Esophagus squamous epithelium (tissue), 4 donors: ENCODE measurements around the gene UGT1A4. TPM values are rescaled to one million over a fixed set of nuclear protein-coding genes. Genes with fewer than 3 reads are reported as not detected.

Source experiments
- total RNA-seq, 4 donors: library from RNA; depleted of rRNA; stranded (reverse); fragments of >200 nt; gene quantifications; one replicate each; pipeline ENCODE4 v1.1.0, GENCODE V29; 2016

UGT1A4 gene
- total RNA-seq, 4 donors from 2014 or later: 1.1 to 7.4 (median 3.4) TPM

Other genes starting within 250 kb of the UGT1A4 start
- 10 to 100 TPM; 18.7 to 32.8 (median 23.0) TPM for gene USP40, start 152.0 kb upstream of the UGT1A4 start, total RNA-seq
- gene UGT1A8, start 101.1 kb upstream of the UGT1A4 start, total RNA-seq: 1 to 10 TPM in 2 of 4 donors, under 1 TPM in 2; 0.13 to 1.7 (median 0.84) TPM
- gene UGT1A10, start 82.3 kb upstream of the UGT1A4 start, total RNA-seq: 10 to 100 TPM; 12.4 to 45.0 (median 23.9) TPM
- 1 to 10 TPM in 2 of 4 donors, under 1 TPM in 2; 0.49 to 1.7 (median 1.2) TPM for gene UGT1A9, start 46.8 kb upstream of the UGT1A4 start, total RNA-seq
- gene UGT1A7, start 36.8 kb upstream of the UGT1A4 start, total RNA-seq: 100 to 1,000 TPM in 1 of 4 donors, 10 to 100 TPM in 3; 28.1 to 145 (median 78.5) TPM
- 10 to 100 TPM; 30.8 to 67.1 (median 61.3) TPM for gene UGT1A6, start 25.8 kb upstream of the UGT1A4 start, total RNA-seq
- 1 to 10 TPM in 3 of 4 donors, under 1 TPM in 1; 0.67 to 9.7 (median 5.8) TPM for gene UGT1A5, start 5.8 kb upstream of the UGT1A4 start, total RNA-seq
- gene UGT1A3, start 10.3 kb downstream of the UGT1A4 start, total RNA-seq: 1 to 10 TPM; 2.8 to 7.6 (median 3.4) TPM
- gene UGT1A1, start 41.5 kb downstream of the UGT1A4 start, total RNA-seq: 1 to 10 TPM; 2.3 to 7.1 (median 3.4) TPM
- gene MROH2A, start 59.6 kb downstream of the UGT1A4 start, total RNA-seq: 1 to 10 TPM in 1 of 4 donors, under 1 TPM in 3; under 0.01 to 2.1 (median 0.57) TPM
- gene HJURP, start 135.8 kb downstream of the UGT1A4 start, total RNA-seq: 1 to 10 TPM; 5.1 to 8.5 (median 5.8) TPM
- gene TRPM8, start 198.6 kb downstream of the UGT1A4 start, total RNA-seq: not detected